ENCODE data around the gene GAA. TPM values are rescaled to one million over a fixed set of nuclear protein-coding genes. Genes with fewer than 3 reads are reported as not detected.
"Not testable (repeated sequence)": the region's sequence is repeated elsewhere in the genome, so short reads cannot be mapped to it uniquely, and the experiment has no call there.

The GAA gene
- total RNA-seq, 2 donors from 2014 or later, result 15.0 to 33.0 TPM

- Mint-ChIP-seq H3K4me3 (no peak overlapping the region), H3K27ac (no peak overlapping the region), H3K9me3 (no peaks in the 10 kb centered on the region), H3K27me3 (peaks cover 5% of the 10 kb centered on the region), H3K36me3 (ENCODE audit: low read depth) (no peaks in the 10 kb centered on the region), H3K4me1 (no peaks in the 10 kb centered on the region)
- no peak for ATAC-seq (replicated peaks)
These were observed 30.8 kb upstream of the GAA start for GRCh38 chr17:80070375-80071115.

GRCh38 chr17:80071116-80071841 is 30.1 kb upstream of the GAA start:
- no peaks in the 10 kb centered on the region for H3K36me3 Mint-ChIP-seq (ENCODE audit: low read depth)
- H3K27me3 Mint-ChIP-seq, result peaks cover 5% of the 10 kb centered on the region
- no peaks in the 10 kb centered on the region for H3K4me1 Mint-ChIP-seq
- H3K4me3 Mint-ChIP-seq, result no peak overlapping the region
- H3K27ac Mint-ChIP-seq, result no peak overlapping the region
- H3K9me3 Mint-ChIP-seq, result no peaks in the 10 kb centered on the region
- ATAC-seq (replicated peaks), result no peak

GRCh38 chr17:80072410-80072809 is 29.0 kb upstream of the GAA start:
- no peak overlapping the region for H3K4me3 Mint-ChIP-seq
- no peaks in the 10 kb centered on the region for H3K9me3 Mint-ChIP-seq
- peaks cover under 1% of the 10 kb centered on the region for H3K27me3 Mint-ChIP-seq
- no peaks in the 10 kb centered on the region for H3K36me3 Mint-ChIP-seq (ENCODE audit: low read depth)
- no peaks in the 10 kb centered on the region for H3K4me1 Mint-ChIP-seq
- H3K27ac Mint-ChIP-seq, result no peak overlapping the region
- ATAC-seq (replicated peaks), result no peak

GRCh38 chr17:80080081-80080480 is 21.3 kb upstream of the GAA start:
- Mint-ChIP-seq H3K4me1 (no peaks in the 10 kb centered on the region), H3K27ac (no peak overlapping the region)

GRCh38 chr17:80081596-80081995 is 19.8 kb upstream of the GAA start:
- ATAC-seq (replicated peaks), result no peak
- Mint-ChIP-seq H3K4me1 (no peaks in the 10 kb centered on the region), H3K36me3 (ENCODE audit: low read depth) (no peaks in the 10 kb centered on the region), H3K27ac (no peak overlapping the region), H3K27me3 (peaks cover 7% of the 10 kb centered on the region), H3K9me3 (no peaks in the 10 kb centered on the region), H3K4me3 (no peak overlapping the region)

More at GRCh38 chr17:80080081-80080480, 21.3 kb upstream of the GAA start:
- no peak for ATAC-seq (replicated peaks)
- Mint-ChIP-seq H3K36me3 (ENCODE audit: low read depth) (no peaks in the 10 kb centered on the region), H3K9me3 (no peaks in the 10 kb centered on the region), H3K4me3 (no peak overlapping the region), H3K27me3 (peaks cover 7% of the 10 kb centered on the region)

GRCh38 chr17:80082403-80083135 is 18.8 kb upstream of the GAA start:
- H3K4me1 Mint-ChIP-seq, result no peaks in the 10 kb centered on the region
- peaks cover 9% of the 10 kb centered on the region for H3K27me3 Mint-ChIP-seq
- ATAC-seq (replicated peaks), result peak; percentile 67
- H3K36me3 Mint-ChIP-seq (ENCODE audit: low read depth), result no peaks in the 10 kb centered on the region
- peak overlapping the region; percentile 66 for H3K27ac Mint-ChIP-seq
- H3K9me3 Mint-ChIP-seq, result no peaks in the 10 kb centered on the region
- no peak overlapping the region for H3K4me3 Mint-ChIP-seq

GRCh38 chr17:80083136-80083661 is 18.2 kb upstream of the GAA start:
- no peak for ATAC-seq (replicated peaks)
- Mint-ChIP-seq H3K4me1 (no peaks in the 10 kb centered on the region), H3K27me3 (peaks cover 6% of the 10 kb centered on the region), H3K4me3 (no peak overlapping the region), H3K36me3 (ENCODE audit: low read depth) (no peaks in the 10 kb centered on the region), H3K9me3 (no peaks in the 10 kb centered on the region), H3K27ac (peak overlapping the region; percentile 66)

- H3K27me3 Mint-ChIP-seq, result peaks cover 7% of the 10 kb centered on the region
- H3K9me3 Mint-ChIP-seq, result no peaks in the 10 kb centered on the region
- H3K27ac Mint-ChIP-seq, result no peak overlapping the region
- H3K4me1 Mint-ChIP-seq, result no peaks in the 10 kb centered on the region
- no peak overlapping the region for H3K4me3 Mint-ChIP-seq
- H3K36me3 Mint-ChIP-seq (ENCODE audit: low read depth), result no peaks in the 10 kb centered on the region
- ATAC-seq (replicated peaks), result no peak
These were observed 16.6 kb upstream of the GAA start for GRCh38 chr17:80084773-80085172.

GRCh38 chr17:80086081-80086480 is 15.3 kb upstream of the GAA start:
- no peak for ATAC-seq (replicated peaks)
- Mint-ChIP-seq H3K9me3 (no peaks in the 10 kb centered on the region), H3K4me3 (no peak overlapping the region), H3K27ac (no peak overlapping the region), H3K27me3 (peaks cover 7% of the 10 kb centered on the region), H3K36me3 (ENCODE audit: low read depth) (no peaks in the 10 kb centered on the region), H3K4me1 (no peaks in the 10 kb centered on the region)

GRCh38 chr17:80086616-80087015 is 14.8 kb upstream of the GAA start:
- Mint-ChIP-seq H3K9me3 (no peaks in the 10 kb centered on the region), H3K36me3 (ENCODE audit: low read depth) (no peaks in the 10 kb centered on the region), H3K4me3 (no peak overlapping the region), H3K27me3 (peaks cover 7% of the 10 kb centered on the region), H3K4me1 (no peaks in the 10 kb centered on the region), H3K27ac (no peak overlapping the region)
- ATAC-seq (replicated peaks), result no peak

- Mint-ChIP-seq H3K4me1 (no peaks in the 10 kb centered on the region), H3K36me3 (ENCODE audit: low read depth) (no peaks in the 10 kb centered on the region), H3K27ac (no peak overlapping the region), H3K27me3 (peaks cover 7% of the 10 kb centered on the region), H3K4me3 (no peak overlapping the region), H3K9me3 (no peaks in the 10 kb centered on the region)
- ATAC-seq (replicated peaks), result no peak
These were observed 13.8 kb upstream of the GAA start for GRCh38 chr17:80087346-80088265.

- Mint-ChIP-seq H3K27ac (no peak overlapping the region), H3K4me3 (no peak overlapping the region), H3K36me3 (ENCODE audit: low read depth) (no peaks in the 10 kb centered on the region), H3K4me1 (no peaks in the 10 kb centered on the region), H3K27me3 (peaks cover 7% of the 10 kb centered on the region), H3K9me3 (no peaks in the 10 kb centered on the region)
- ATAC-seq (replicated peaks), result no peak
These were observed 11.6 kb upstream of the GAA start for GRCh38 chr17:80089762-80090161.

GRCh38 chr17:80090164-80090563 is 11.2 kb upstream of the GAA start:
- H3K9me3 Mint-ChIP-seq; H3K4me3 Mint-ChIP-seq; ATAC-seq (replicated peaks); H3K27me3 Mint-ChIP-seq; H3K27ac Mint-ChIP-seq; H3K4me1 Mint-ChIP-seq; H3K36me3 Mint-ChIP-seq (ENCODE audit: low read depth): not testable (repeated sequence)

GRCh38 chr17:80091376-80091775 is 10.0 kb upstream of the GAA start:
- Mint-ChIP-seq H3K27me3 (peaks cover 7% of the 10 kb centered on the region), H3K4me3 (no peak overlapping the region), H3K9me3 (no peaks in the 10 kb centered on the region), H3K4me1 (no peaks in the 10 kb centered on the region), H3K36me3 (ENCODE audit: low read depth) (no peaks in the 10 kb centered on the region), H3K27ac (no peak overlapping the region)
- ATAC-seq (replicated peaks), result no peak
